IPS-18c (cell line): Measurements from ENCODE around the gene MRPS31.

Experiments
- H3K4me3 ChIP-seq: 2 replicates; pipeline ENCODE4 v1.7.0; 2013; ENCODE audit warnings: low read depth, mild to moderate bottlenecking, low read length, moderate library complexity; ENCODE audit not compliant: insufficient read depth
- H3K9me3 ChIP-seq: one replicate; pipeline ENCODE4 v1.6.1; 2013; ENCODE audit warnings: mild to moderate bottlenecking, low read length, moderate library complexity; ENCODE audit not compliant: control insufficient read depth, insufficient read depth

Gene MRPS31

GRCh38 chr13:40770934-40771618, at the start of gene MRPS31:
MRPS31 (minus strand) TSS chr13:40771190; CDS start chr13:40771136, 54 bp downstream.
- no peaks in the 10 kb centered on the region for H3K9me3 ChIP-seq
- H3K4me3 ChIP-seq: peak within 1 kb of the TSS; percentile 99

GRCh38 chr13:40819797-40820315, 48.9 kb upstream of the MRPS31 start:
- Histone ChIP-seq H3K9me3 (no peaks in the 10 kb centered on the region), H3K4me3 (no peak overlapping the region)

GRCh38 chr13:40818926-40819325, 47.9 kb upstream of the MRPS31 start:
- Histone ChIP-seq H3K9me3 (no peaks in the 10 kb centered on the region), H3K4me3 (no peak overlapping the region)

- H3K9me3 ChIP-seq: no peaks in the 10 kb centered on the region
- H3K4me3 ChIP-seq: no peak overlapping the region
These were observed 43.8 kb upstream of the MRPS31 start for GRCh38 chr13:40814803-40815202.

- Histone ChIP-seq H3K9me3 (no peaks in the 10 kb centered on the region), H3K4me3 (no peak overlapping the region)
These were observed 42.9 kb upstream of the MRPS31 start for GRCh38 chr13:40813667-40814454.

GRCh38 chr13:40812724-40813445, 41.9 kb upstream of the MRPS31 start:
- H3K9me3 ChIP-seq: no peaks in the 10 kb centered on the region

GRCh38 chr13:40812102-40812501, 41.1 kb upstream of the MRPS31 start:
- no peak overlapping the region for H3K4me3 ChIP-seq
- H3K9me3 ChIP-seq: no peaks in the 10 kb centered on the region

More at GRCh38 chr13:40812724-40813445, 41.9 kb upstream of the MRPS31 start:
- H3K4me3 ChIP-seq: no peak overlapping the region

GRCh38 chr13:40809471-40809870, 38.5 kb upstream of the MRPS31 start:
- H3K4me3 ChIP-seq: no peak overlapping the region

GRCh38 chr13:40806241-40806640, 35.3 kb upstream of the MRPS31 start:
- no peaks in the 10 kb centered on the region for H3K9me3 ChIP-seq
- H3K4me3 ChIP-seq: no peak overlapping the region

More at GRCh38 chr13:40809471-40809870, 38.5 kb upstream of the MRPS31 start:
- H3K9me3 ChIP-seq: no peaks in the 10 kb centered on the region

- Histone ChIP-seq H3K4me3 (no peak overlapping the region), H3K9me3 (no peaks in the 10 kb centered on the region)
These were observed 32.3 kb upstream of the MRPS31 start for GRCh38 chr13:40803316-40803715.

- Histone ChIP-seq H3K9me3 (no peaks in the 10 kb centered on the region), H3K4me3 (no peak overlapping the region)
These were observed 30.5 kb upstream of the MRPS31 start for GRCh38 chr13:40801255-40802217.

GRCh38 chr13:40800559-40800958, 29.6 kb upstream of the MRPS31 start:
- H3K4me3 ChIP-seq: no peak overlapping the region

GRCh38 chr13:40799508-40799907, 28.5 kb upstream of the MRPS31 start:
- Histone ChIP-seq H3K4me3 (no peak overlapping the region), H3K9me3 (no peaks in the 10 kb centered on the region)

More at GRCh38 chr13:40800559-40800958, 29.6 kb upstream of the MRPS31 start:
- no peaks in the 10 kb centered on the region for H3K9me3 ChIP-seq

GRCh38 chr13:40798380-40798779, 27.4 kb upstream of the MRPS31 start:
- Histone ChIP-seq H3K4me3 (no peak overlapping the region), H3K9me3 (no peaks in the 10 kb centered on the region)

- no peaks in the 10 kb centered on the region for H3K9me3 ChIP-seq
- H3K4me3 ChIP-seq: no peak overlapping the region
These were observed 25.7 kb upstream of the MRPS31 start for GRCh38 chr13:40796649-40797048.
